Body of pancreas (tissue), 4 donors: ENCODE results near the gene GNG11.

Source experiments
- CTCF ChIP-seq, 7 experiments: fragments of 450-650 bp in 4 of 7; fragments of 200-600 bp in 3 of 7; sonication (generic) in 3 of 7; IDR thresholded peaks; one replicate each; pipeline ENCODE4 v1.5.1; 2016 to 2019; ENCODE audit warnings: antibody characterized with exemption in 7 of 7
- POLR2A ChIP-seq, 3 donors: fragments of 450-650 bp; IDR thresholded peaks; one replicate each; pipeline ENCODE4 v1.6.1; 2016; ENCODE audit warnings: antibody characterized with exemption in 3 of 3, mild to moderate bottlenecking in 2 of 3

GRCh38 chr7:93948106-93948505 is 26.6 kb downstream of the GNG11 start:
- TF ChIP-seq POLR2A (IDR thresholded peaks at IDR 0.05) (no peak), CTCF (IDR thresholded peaks at IDR 0.05) (no peak)
